Stimulated activated naive CD8-positive, alpha-beta T cell treated with anti-CD3 and anti-CD28 coated beads, Interleukin-15, amount 100 ng/mL, for 72 hours (primary cell): Measurements from ENCODE around the gene VEPH1.

Experiments
- ATAC-seq: fragments of 150-1000 bp; cut with Tn5 transposase; 2 replicates; pipeline ENCODE4 v1.10.0; 2021; ENCODE audit warnings: mild to moderate bottlenecking, moderate library complexity
- DNase-seq, 2 donors: peaks; one replicate each; pipeline ENCODE4 v3.0.0; 2021 to 2022
- H3K27ac Mint-ChIP-seq, 2 donors: one replicate each; pipeline ENCODE4 v1.8.0; 2022; ENCODE audit warnings: mild to moderate bottlenecking in 2 of 2, mixed read lengths in 2 of 2, moderate library complexity in 2 of 2
- H3K27me3 Mint-ChIP-seq: one replicate; pipeline ENCODE4 v1.8.0; 2022; ENCODE audit warnings: mixed read lengths
- H3K4me1 Mint-ChIP-seq: one replicate; pipeline ENCODE4 v1.8.0; 2022; ENCODE audit warnings: mild to moderate bottlenecking, mixed read lengths
- H3K4me3 Mint-ChIP-seq, 2 donors: one replicate each; pipeline ENCODE4 v1.8.0; 2022; ENCODE audit warnings: mild to moderate bottlenecking in 2 of 2, mixed read lengths in 2 of 2, moderate library complexity in 1 of 2
- H3K9me3 Mint-ChIP-seq, 2 donors: one replicate each; pipeline ENCODE4 v1.8.0; 2022; ENCODE audit warnings: mixed read lengths in 2 of 2

The VEPH1 gene

DNA sequence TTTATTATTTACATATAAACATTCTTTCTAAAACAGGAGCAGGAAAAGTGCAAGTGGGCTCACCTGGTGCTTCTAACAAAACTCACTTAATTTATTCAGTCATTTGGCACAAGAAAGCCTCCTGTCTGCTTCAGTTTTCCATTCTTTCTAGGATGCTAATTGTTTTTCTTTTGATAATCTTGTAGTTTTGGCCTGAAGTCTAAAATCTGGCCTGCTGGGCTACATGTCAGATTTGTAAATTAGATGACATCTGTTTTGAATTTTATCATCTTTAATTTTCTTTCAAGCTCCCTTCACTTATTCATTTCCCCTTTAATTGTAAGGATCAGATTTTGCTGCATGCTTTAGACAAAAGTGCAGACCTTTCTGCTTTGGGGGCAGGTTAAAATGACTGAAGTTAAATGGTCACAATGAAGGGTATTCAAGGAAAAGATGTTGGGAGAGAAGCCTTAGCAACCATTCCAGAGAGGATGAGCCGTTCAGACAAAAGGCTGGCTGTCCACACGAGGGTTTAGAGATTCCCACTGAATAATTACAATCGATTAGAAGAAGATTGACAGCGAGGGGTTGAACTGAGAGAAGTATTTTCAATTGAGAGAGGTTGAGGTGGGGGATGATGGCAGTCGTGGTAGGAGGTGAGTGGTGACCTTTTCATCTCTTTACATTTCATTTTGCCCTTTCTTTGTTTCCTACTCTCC, 126.5 kb downstream of the VEPH1 start:
- no peak for DNase-seq
- no peaks in the 10 kb centered on the region for H3K4me1 Mint-ChIP-seq
- ATAC-seq = no peak
- H3K4me3 Mint-ChIP-seq = no peak overlapping the region
- no peaks in the 10 kb centered on the region for H3K9me3 Mint-ChIP-seq
- H3K27me3 Mint-ChIP-seq = no peaks in the 10 kb centered on the region
- H3K27ac Mint-ChIP-seq = no peak overlapping the region

DNA sequence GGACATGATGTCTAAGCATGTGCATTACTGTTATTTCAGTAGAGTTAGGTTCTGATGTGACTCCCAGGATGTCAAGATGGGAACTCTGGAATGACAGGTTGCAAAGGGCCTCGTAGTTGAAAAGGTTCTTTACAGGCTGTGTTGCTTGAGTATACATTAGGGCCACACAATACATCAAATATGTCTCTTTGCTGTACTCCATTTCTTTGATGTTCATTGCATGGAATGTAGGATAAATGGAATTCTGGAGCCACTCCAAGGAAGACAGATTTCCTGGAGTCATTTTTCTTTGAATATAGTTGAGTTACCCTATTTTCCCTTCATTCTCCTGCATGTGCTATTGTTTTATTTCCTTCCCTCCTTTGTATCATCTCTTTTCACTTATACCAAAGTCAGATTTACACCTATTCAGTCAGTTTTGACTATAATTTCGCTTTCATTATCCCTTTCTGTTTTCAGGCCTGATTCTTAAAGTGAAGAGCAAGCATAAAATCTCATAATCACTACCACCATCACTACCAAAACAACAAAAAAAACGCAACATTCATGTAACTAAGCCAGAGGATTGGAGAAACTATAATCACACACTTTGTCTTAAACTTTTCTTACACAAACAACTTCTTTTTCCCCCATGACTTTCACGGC, 127.8 kb downstream of the VEPH1 start:
- H3K4me3 Mint-ChIP-seq = no peak overlapping the region
- no peaks in the 10 kb centered on the region for H3K27me3 Mint-ChIP-seq
- ATAC-seq (no peak), DNase-seq (no peak)
- H3K4me1 Mint-ChIP-seq = no peaks in the 10 kb centered on the region
- no peak overlapping the region for H3K27ac Mint-ChIP-seq
- H3K9me3 Mint-ChIP-seq = no peaks in the 10 kb centered on the region

DNA sequence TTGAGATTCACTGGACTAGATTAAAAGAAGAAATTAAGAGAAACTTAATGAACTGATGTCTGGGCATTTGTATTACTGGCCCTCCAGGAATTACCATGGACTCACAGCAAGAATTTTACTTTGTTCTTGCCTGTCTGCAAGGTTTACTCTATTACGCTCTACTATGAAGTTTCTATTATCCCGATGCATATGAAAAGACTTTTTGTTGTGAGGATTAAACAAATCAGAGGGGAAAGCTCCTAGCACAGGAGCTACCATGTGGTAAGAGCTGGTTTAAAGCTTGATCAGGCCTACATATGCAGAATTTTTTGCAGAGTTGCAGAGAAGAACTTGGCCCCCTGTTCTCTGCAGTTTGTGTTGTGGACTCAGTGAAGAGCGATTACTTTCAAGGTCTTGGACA, 128.3 kb downstream of the VEPH1 start:
- H3K4me3 Mint-ChIP-seq = no peak overlapping the region
- H3K4me1 Mint-ChIP-seq = no peaks in the 10 kb centered on the region
- no peaks in the 10 kb centered on the region for H3K9me3 Mint-ChIP-seq
- H3K27me3 Mint-ChIP-seq = no peaks in the 10 kb centered on the region
- H3K27ac Mint-ChIP-seq = no peak overlapping the region
- ATAC-seq (no peak), DNase-seq (no peak)

DNA sequence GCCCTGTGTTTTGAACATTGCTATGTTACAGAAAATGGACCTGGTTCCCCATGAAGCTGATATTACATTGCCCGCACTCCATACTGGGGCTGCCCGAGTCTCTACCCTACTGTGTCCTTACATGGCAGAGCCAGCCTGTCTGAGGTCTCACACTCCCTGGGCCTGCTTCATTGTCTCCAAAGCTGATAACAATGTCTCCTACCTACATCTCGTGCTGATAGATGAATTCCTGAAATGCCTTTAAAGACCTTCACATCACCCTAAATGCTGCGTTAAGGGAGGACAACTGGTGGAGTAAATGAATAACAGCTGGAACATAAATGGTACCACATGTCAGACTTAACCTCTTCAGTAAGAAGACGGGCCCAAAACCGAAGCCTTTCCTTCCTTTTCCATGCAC, 129.4 kb downstream of the VEPH1 start:
- no peak overlapping the region for H3K27ac Mint-ChIP-seq
- no peaks in the 10 kb centered on the region for H3K27me3 Mint-ChIP-seq
- DNase-seq = no peak
- no peaks in the 10 kb centered on the region for H3K4me1 Mint-ChIP-seq
- no peaks in the 10 kb centered on the region for H3K9me3 Mint-ChIP-seq
- no peak for ATAC-seq
- no peak overlapping the region for H3K4me3 Mint-ChIP-seq

DNA sequence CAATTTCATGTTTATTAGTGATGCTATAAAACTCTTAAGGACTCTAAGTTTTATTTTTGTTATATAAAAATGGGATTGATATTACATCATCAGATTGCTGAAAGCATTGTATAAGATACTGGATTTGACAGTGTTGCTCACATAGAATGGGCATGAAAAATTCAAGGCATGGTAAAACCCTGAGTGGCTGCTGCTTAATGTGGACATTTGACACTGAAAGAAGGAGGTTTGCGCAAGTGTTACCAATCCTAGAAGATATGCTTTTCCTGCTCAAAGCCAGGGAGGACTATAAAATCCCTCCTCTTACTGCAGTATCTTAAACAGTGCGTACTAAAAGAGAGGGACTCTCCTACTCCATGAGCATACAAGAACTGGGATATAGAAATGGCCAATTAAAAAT, 132.3 kb downstream of the VEPH1 start:
- DNase-seq (no peak), ATAC-seq (no peak)
- H3K27me3 Mint-ChIP-seq = no peaks in the 10 kb centered on the region
- H3K27ac Mint-ChIP-seq = no peak overlapping the region
- no peaks in the 10 kb centered on the region for H3K9me3 Mint-ChIP-seq
- no peaks in the 10 kb centered on the region for H3K4me1 Mint-ChIP-seq
- H3K4me3 Mint-ChIP-seq = no peak overlapping the region

DNA sequence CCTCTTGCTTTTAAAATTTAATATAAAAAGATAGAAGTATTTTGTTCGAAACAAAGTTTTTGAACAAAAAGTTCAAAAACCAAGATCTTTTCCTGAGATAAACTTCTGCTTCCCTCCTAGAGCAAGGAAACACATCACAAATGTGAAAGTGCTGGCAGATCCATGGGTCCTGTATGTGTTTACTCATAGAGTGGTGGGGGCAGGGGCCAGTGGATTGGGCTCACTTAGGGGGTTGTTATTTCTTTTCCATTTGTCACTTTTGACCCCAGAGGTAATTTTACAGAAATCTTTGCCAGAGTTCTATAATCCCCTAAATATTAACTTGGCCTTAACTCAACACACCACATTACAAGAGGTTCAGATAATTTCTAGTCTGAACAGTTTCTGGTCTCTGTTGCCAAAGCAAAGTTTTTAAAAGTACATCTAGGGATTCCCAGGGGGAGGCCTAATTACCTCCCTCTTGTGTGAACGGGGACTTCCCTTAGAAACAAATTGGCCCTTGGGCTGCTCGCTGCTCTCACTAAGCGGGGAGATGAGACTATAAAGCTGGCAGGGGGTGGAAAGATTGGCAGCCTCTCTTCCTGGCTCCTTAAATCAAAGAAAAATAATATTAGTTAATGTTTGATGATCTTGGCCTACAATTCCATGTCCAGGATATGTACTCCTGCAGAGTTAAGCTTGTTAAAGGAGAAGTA, 133.3 kb downstream of the VEPH1 start:
- ATAC-seq = no peak
- H3K4me3 Mint-ChIP-seq = no peak overlapping the region

DNA sequence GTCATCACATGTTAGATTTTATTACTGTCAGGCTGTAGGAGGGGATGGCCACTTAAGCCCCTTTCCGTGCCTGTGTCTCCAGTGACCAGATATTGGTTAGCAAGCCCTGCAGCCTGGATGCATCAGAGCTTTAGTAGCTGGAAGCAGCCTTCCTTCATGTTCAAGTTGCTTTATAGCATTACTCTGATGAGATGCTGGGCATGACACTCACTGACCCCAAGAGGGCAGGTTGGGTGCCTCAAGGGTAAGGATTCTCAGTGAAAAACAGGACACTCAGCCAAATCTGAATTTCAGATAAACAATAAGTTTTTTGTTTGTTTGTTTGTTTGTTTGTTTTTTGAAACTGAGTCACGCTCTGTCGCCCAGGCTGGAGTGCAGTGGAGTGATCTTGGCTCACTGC, 135.0 kb downstream of the VEPH1 start:
- Mint-ChIP-seq H3K27ac (no peak overlapping the region), H3K27me3 (no peaks in the 10 kb centered on the region)
- ATAC-seq = no peak

More for the DNA sequence above, 133.3 kb downstream of the VEPH1 start:
- Mint-ChIP-seq H3K27me3 (no peaks in the 10 kb centered on the region), H3K9me3 (no peaks in the 10 kb centered on the region), H3K27ac (no peak overlapping the region), H3K4me1 (no peaks in the 10 kb centered on the region)
- DNase-seq = no peak

DNA sequence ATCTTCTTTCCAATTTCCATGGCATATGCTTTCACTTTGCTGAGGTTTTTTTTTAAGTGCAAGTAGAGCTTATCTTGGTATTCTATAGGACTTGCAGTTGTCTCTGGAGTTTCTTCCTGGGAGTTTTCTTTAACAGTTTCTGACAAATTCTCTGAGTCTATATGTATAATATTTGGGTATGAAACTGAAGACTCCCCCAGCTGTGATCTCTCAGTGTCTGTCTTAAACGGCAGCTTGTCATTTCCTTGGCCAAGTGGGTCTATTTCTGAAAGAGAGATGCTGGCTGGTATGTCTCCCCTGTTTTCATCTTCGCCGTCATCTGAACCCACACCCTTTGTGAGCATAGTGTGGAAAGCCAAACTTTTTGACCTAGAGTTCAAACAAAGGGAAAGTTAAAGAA, 139.8 kb downstream of the VEPH1 start:
- Mint-ChIP-seq H3K9me3 (no peaks in the 10 kb centered on the region), H3K27me3 (no peaks in the 10 kb centered on the region), H3K27ac (no peak overlapping the region), H3K4me3 (no peak overlapping the region), H3K4me1 (no peaks in the 10 kb centered on the region)
- no peak for ATAC-seq
- no peak for DNase-seq

More for the DNA sequence above, 135.0 kb downstream of the VEPH1 start:
- DNase-seq = no peak
- H3K4me3 Mint-ChIP-seq = no peak overlapping the region
- no peaks in the 10 kb centered on the region for H3K9me3 Mint-ChIP-seq
- H3K4me1 Mint-ChIP-seq = no peaks in the 10 kb centered on the region

DNA sequence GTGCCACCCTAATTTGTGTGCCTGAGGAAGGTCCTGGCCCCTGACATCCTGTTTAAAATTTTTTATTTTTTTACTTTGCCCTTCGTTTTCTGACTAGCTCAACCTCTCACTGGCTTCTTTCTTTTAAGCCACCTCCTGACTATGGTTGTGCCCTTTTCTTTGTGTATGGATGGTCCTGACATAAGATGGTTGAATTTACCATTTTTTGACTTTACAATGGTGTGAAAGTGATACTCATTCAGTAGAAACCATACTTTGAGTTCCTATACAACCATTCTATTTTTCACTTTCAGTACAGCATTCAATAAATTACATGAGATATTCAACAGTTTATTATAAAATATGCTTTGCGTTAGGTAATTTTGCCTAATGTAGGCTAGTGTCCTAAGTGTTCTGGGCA, 140.9 kb downstream of the VEPH1 start:
- ATAC-seq (no peak), DNase-seq (no peak)
- no peaks in the 10 kb centered on the region for H3K9me3 Mint-ChIP-seq
- no peaks in the 10 kb centered on the region for H3K4me1 Mint-ChIP-seq
- no peak overlapping the region for H3K27ac Mint-ChIP-seq
- no peak overlapping the region for H3K4me3 Mint-ChIP-seq
- H3K27me3 Mint-ChIP-seq = no peaks in the 10 kb centered on the region

DNA sequence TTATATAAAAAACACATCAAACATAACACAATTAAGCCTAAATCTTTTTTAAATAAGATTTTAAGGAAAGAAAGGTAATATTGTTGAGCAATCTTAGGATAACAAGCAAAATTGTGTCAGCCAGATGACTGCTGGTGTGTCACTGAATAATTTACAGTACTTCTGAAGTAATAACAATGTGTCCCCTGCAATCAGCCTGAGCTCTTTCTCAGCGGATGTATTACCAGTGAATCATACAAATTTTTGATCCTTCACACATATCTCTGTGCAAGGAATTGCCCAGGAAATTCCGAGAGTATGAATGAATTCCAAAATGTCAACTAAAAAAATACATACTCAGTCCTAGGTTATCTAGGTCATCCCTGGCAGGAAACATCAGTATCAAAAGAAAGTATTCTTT, 143.2 kb downstream of the VEPH1 start:
- H3K4me3 Mint-ChIP-seq = no peak overlapping the region
- H3K27me3 Mint-ChIP-seq = no peaks in the 10 kb centered on the region
- DNase-seq = no peak
- ATAC-seq = no peak
- no peak overlapping the region for H3K27ac Mint-ChIP-seq
- no peaks in the 10 kb centered on the region for H3K9me3 Mint-ChIP-seq
- H3K4me1 Mint-ChIP-seq = no peaks in the 10 kb centered on the region

DNA sequence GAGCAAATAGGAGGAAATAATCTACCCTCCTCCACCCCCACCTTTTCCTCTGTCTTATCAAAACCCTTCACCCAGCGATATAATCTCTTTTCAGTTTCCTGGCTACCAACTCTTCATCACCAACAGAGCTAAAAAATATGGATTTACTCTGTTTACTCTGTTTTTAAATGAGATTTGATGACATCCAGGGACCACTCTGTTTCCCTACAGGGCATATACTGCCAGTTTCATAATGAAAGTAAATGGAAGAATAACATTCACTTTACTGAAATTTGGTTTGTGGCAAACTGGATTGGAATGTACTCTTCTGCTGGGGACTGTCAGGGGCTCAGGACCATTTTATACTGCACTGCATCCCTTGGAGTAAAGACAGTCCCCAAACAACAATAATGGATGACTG, 146.7 kb downstream of the VEPH1 start:
- ATAC-seq = no peak
- Mint-ChIP-seq H3K4me1 (no peaks in the 10 kb centered on the region), H3K27me3 (no peaks in the 10 kb centered on the region), H3K9me3 (no peaks in the 10 kb centered on the region), H3K4me3 (no peak overlapping the region), H3K27ac (no peak overlapping the region)
- no peak for DNase-seq

DNA sequence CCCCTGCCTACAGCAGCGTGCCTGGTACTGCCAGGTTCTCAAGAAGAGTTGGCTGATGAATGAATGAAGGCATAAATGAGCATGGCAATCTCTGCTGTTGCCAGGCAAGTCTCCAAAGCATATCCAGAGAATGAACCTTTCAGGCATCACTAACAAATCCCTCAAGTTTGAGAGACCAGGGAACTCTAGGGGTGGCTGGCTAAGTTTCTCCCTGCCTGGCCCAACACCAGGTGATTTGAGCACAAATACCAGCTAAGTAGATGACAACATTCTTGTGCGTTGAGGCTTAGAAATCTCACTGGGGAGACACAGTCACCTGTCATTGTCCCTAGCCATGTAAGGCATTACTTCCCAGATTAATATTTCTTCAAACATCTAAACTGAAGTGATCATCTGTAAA, 147.9 kb downstream of the VEPH1 start:
- no peak for DNase-seq
- Mint-ChIP-seq H3K27me3 (no peaks in the 10 kb centered on the region), H3K4me3 (no peak overlapping the region), H3K4me1 (no peaks in the 10 kb centered on the region), H3K9me3 (peaks cover 0 to 1% of the 10 kb centered on the region in 2 donors), H3K27ac (no peak overlapping the region)
- ATAC-seq = no peak

DNA sequence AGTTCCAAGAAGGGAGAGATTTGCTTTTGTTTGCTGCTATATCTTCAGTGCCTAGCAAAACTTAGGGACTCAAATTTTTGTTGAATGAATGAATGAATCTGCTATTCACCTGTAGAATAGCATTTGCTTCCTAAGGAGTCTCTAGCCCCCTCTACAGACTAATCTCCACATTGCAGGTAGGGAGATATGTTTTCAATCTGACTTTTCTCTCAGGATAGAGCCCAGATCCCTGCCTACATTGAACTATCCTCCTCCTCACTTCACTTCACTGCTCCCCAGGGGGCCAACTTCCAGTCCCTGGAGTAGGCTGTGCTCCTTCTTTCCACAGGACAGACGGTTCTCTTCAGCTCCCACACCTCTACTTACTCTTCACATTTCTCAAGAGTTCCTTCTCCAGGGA, 148.5 kb downstream of the VEPH1 start:
- no peak for DNase-seq
- Mint-ChIP-seq H3K4me1 (no peaks in the 10 kb centered on the region), H3K4me3 (no peak overlapping the region), H3K9me3 (peaks cover 0 to 7% of the 10 kb centered on the region in 2 donors), H3K27me3 (no peaks in the 10 kb centered on the region), H3K27ac (no peak overlapping the region)
- ATAC-seq = no peak

DNA sequence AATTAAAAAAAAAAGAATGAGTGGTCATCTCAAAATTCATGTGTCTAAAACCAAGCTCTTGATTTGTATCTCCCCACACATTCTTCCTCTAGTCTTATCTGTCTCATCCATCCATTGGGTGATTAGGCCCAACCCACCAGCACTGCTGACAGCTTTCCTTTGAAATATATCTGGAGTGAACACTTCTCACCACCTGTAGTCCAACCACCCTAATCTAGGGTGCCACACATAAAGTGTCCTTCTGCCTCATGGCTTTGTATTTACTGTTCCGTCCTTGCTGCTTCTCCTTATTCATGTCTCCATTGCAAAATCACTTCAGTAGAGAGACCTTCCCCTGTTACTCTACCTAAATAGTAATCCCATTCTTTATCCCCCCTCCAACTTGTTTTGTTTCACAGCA, 149.0 kb downstream of the VEPH1 start:
- ATAC-seq (no peak), DNase-seq (no peak)
- H3K4me3 Mint-ChIP-seq = no peak overlapping the region
- peaks cover 0 to 12% of the 10 kb centered on the region in 2 donors for H3K9me3 Mint-ChIP-seq
- H3K27me3 Mint-ChIP-seq = no peaks in the 10 kb centered on the region
- no peaks in the 10 kb centered on the region for H3K4me1 Mint-ChIP-seq
- H3K27ac Mint-ChIP-seq = no peak overlapping the region

DNA sequence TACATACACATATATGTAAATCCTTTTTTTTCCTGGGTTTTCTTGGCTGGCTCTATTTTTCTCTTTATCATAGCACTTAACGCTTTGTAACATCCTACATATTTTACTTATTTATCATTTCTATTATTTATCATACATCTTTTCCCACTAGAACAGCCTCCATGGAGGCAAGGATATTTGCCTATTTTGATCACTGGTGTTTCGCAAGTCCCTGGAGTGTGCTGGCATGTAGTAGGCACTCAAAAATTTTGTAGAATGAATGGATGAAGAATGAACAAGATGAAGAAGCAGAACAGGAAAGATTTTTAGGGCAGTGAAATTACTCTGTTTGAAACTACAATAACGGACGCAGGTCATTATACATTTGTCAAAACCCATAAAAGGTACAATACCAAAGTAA, 149.6 kb downstream of the VEPH1 start:
- peaks cover 2 to 15% of the 10 kb centered on the region in 2 donors for H3K9me3 Mint-ChIP-seq
- DNase-seq = no peak
- H3K4me3 Mint-ChIP-seq = no peak overlapping the region
- no peaks in the 10 kb centered on the region for H3K4me1 Mint-ChIP-seq
- H3K27me3 Mint-ChIP-seq = no peaks in the 10 kb centered on the region
- no peak for ATAC-seq
- H3K27ac Mint-ChIP-seq = no peak overlapping the region

DNA sequence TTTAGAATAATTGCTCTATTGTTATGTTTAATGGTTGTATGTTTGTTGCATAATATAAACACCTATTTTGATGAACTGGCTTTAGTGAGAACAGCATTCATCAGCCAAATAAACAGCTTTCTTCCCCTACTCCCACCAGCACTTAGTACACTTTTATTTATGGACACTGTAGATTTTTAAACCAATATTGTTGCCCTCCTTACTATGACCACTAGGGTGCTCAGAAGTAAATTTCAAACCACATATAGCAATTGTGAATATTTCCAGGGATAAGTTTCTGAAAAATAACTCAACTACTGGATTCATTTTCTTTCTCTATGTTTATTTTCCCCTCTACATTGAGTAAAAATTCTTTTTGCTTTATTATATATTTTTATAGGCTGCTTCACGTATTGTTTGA, 151.2 kb downstream of the VEPH1 start:
- Mint-ChIP-seq H3K9me3 (peaks cover 9 to 28% of the 10 kb centered on the region in 2 donors), H3K4me1 (no peaks in the 10 kb centered on the region), H3K27ac (no peak overlapping the region)

More for the DNA sequence above, 151.2 kb downstream of the VEPH1 start:
- ATAC-seq (no peak), DNase-seq (no peak)
- H3K27me3 Mint-ChIP-seq = no peaks in the 10 kb centered on the region
- no peak overlapping the region for H3K4me3 Mint-ChIP-seq
